T-helper 2 cell treated with Interferon-gamma antibody and Interleukin-4, amounts not matched to agents 100 ng/mL and 5 ng/mL, for 36 hours (primary cell): ENCODE results near the gene HADH. TPM values are rescaled to one million over a fixed set of nuclear protein-coding genes. Genes with fewer than 3 reads are reported as not detected.
"Not testable (repeated sequence)": the region's sequence is repeated elsewhere in the genome, so short reads cannot be mapped to it uniquely, and the experiment has no call there.

Experiments used
- intact Hi-C: fragments of 100-400 bp; cut with micrococcal nuclease; formaldehyde crosslinking; loops from one replicate; pipeline ENCODE4 v1.15.1; 2023
- total RNA-seq: library from RNA; stranded (reverse); gene quantifications from 2 replicates; pipeline ENCODE4 v1.2.3, GENCODE V29; 2022

Gene HADH
- 46.3 and 46.7 TPM in 2 replicates for total RNA-seq

GRCh38 chr4:107989537-107990386, at the start of gene HADH:
TSS of gene HADH (plus strand) at chr4:107989889. CDS start at chr4:107989933, 44 bp downstream.
- intact Hi-C loops, result loop anchor here (1.0 to 2.0 kb wide), 6 partner anchors 58 to 1825 kb away; partner anchors contain the start of genes CYP2U1, GAR1, OSTC and PAPSS1

- intact Hi-C loops, result no loop called here
Measured at GRCh38 chr4:107945809-107946208, 43.9 kb upstream of the HADH start.

- intact Hi-C loops, result no loop called here
Measured at GRCh38 chr4:107950746-107951540, 38.7 kb upstream of the HADH start.

DNA sequence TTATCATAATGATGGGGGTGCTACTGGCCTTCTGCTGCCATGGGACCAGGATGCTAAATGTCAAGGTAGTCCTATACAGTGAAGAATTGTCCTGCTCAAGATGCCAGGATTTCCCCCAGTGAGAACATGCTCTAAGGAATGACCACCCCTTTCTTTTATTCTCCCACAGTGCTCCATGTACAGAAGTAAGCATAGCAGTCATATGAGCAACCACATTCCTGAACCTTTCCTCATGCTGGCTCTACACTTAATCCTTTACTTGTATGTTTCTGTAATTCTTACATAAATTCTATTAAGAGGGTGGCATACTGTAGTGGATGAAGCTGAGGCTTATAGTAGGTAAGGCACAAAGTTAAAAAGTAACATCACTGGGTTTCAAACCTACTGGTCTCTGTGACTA, 38.1 kb upstream of the HADH start:
- intact Hi-C loops, result no loop called here

DNA sequence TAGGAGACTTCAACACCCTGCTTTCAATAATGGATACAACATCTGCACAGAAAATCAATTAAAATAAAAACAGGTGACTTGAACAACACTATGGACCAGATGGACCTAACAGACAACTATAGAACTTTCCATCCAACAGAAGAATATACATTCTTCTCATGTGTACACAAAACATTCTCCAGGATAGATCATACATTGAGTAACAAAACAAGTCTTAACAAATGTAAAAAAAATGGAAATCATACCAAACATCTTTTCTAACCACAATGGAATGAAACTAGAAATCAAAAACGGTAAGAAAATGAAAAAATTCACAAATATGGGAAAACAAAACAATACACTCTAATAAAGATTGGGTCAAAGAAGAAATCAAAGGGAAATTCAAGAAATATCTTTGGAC, 33.7 kb upstream of the HADH start:
- intact Hi-C loops, result no loop called here

DNA sequence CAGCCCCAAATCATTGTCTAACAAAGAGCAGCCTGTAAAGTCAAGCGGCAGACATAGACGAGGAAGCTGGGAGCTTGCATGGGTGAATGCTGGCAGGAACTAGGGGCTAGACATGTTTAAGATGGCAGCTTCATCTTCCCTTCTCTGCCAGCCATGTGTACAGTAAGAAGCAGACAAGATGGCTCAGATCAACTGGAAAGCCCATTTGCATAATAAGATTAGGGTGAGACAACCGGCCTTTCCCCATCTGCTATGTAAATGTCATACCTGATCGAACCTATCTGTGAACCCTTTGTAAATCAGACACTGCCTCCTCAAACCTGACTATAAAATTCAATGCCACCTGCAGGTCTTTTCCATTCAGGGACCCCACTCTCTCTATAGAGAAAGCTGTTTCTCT, 22.8 kb upstream of the HADH start:
- intact Hi-C loops, result no loop called here

GRCh38 chr4:107967519-107967918, 22.2 kb upstream of the HADH start:
- intact Hi-C loops, result not testable (repeated sequence)

DNA sequence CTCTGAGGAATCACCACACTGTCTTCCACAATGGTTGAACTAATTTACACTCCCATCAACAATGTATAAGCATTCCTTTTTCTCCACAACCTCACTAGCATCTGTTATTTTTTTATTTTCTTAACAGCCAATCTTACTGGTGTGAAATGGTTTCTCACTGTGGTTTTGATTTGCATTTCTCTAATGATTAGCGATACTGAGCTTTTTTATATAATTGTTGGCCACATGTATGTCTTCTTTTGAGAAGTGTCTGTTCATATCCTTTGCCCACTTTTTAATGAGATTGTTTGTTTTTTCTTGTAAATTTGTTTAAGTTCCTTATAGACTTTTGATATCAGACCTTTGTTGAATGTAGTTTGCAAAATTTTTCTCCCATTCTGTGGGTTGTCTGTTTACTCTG, 21.8 kb upstream of the HADH start:
- intact Hi-C loops, result not testable (repeated sequence)

GRCh38 chr4:107970063-107970798, 19.5 kb upstream of the HADH start:
- intact Hi-C loops, result no loop called here

- intact Hi-C loops, result no loop called here
Measured at GRCh38 chr4:107972605-107973004, 17.1 kb upstream of the HADH start.

DNA sequence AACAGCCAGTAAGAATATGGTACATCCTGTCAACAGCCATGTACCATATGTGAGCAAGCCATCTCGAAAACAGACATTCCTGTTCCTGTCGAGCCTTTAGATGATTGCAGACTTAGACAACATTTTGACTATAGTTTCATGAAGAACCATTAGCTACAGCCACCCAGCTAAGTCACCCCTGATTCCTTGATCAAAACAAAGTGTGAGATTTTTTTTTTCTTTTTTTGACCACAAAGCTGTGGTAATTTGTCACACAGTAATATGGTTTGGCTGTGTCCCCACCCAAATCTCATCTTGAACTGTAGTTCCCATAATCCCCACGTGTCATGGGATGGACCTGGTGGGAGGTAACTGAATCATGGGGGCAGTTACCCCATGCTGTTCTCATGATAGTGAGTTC, 15.2 kb upstream of the HADH start:
- intact Hi-C loops, result no loop called here

DNA sequence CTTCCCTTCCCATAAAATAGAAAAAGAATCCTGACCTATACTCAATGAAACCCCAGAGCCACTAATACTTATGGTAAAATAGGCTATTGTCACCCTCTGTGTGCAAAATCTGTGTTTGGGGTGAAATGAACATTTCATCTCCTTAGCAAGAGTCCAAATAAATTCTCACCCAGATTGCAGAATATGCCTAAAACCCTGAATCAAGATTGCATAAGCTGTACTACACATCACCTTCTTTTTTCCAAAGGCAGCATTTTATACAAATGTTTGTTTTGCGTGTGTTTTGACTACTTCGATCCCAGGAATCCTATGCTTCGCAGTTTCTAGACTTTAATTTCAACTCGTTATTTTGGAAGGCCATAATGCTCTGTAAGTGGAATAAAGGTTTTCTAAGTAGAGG, 12.2 kb upstream of the HADH start:
- intact Hi-C loops, result no loop called here

DNA sequence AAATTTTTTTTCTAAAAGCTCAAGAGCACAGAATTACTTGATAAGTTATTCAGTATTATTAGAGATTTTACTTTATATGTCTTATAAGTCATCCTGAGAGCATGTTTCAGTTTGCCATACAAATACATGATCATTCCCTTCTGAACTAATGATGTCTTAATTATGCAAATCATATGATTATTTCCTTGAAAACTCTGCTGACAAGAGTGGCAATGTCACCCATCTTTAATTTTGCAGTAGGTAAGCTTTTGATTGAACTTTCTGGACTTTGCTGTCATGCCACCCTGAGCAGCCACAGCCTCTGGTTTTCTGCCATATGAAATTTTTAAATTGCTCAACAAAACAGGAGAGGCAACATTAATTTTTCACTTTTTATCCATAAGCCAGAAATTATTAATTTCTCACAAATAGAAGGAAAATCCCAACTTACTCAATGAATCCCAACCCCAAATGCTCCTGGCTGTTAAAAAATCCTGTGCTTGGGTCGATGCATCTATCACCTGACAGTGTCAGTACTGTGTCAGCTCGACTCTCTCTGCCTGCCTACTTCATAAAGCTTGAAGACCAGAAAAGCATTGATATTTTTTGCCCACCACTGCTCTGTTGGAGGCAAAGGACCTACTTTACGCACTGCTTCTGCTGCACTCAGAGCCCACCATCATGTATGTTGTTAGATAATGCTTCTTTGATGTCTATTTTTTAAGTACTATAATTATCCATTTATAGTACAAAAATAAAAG, 11.6 kb upstream of the HADH start:
- intact Hi-C loops, result no loop called here

DNA sequence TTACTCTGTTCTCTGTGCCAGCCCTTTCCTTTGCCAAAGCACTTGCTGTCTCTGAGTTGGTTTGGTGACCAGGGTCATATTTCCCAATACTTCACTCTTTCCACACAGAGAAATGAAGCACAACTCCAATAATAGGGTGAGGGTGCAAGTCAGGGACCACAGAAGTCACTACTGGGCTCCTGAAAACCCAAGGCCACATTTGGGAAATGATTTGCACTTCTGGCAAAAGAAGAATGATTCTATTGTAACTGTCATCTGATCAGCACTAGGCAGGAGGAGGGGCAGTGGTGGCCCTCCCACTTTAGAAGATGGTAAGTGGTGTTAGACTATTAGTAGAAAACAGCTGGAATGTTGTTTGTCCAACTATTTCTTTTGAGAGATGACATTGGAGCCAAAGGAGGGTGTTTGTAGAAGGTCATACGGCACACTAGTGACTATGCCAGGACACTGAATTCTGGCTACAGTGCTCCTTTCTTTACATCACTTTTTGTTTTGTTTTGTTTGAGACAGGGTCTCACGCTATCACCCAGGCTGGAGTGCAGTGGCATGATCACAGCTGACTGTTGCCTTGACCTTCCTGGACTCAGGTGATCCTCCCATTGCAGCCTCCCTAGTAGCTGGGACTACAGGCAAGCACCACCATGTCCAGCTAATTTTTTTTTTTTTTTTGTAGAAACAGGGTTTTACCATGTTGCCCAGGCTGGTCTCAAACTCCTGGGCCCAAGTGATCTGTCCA, 10.8 kb upstream of the HADH start:
- intact Hi-C loops, result no loop called here

DNA sequence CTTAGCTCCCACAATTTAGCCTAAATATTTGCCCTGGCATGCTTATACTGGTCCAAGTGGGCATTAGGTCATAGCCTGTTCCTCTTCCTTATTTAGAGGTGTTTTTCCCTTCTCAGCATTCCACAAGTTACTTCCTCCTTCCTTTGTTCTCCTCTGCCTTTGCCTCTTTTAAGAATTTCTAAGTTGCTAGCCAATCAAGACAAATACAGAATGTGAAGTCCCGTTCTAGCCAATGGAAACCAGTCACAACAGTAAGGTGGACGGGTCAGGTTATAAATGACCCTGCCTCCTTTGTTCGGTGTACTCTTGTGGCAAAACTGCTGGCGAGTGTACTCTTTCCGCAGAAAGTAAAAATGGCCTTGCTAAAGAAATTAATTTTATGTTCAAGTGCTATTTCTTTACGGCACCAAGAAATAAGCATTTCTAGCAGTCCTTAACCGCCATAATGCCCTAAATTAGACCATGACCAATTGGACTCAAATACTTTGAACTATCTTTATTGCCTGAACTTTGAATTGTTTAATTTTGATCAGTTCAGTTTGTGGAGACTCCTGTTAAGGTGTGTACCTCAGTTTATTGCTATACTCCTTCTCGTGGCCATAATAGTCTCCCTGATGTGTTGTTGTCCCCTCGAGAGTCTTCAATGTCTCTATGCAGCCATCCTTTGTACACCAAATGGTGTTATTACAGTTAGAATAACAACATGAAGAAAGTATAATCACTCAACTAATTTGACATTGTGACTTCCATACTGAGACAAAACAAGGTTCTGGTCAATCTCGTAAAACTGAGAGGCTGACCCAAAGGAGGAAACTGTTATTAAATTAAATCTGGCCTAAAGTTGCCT, 1.6 kb upstream of the HADH start:
- intact Hi-C loops, result no loop called here

- intact Hi-C loops, result loop anchor here (1.0 kb wide), 5 partner anchors 57 to 1742 kb away; partner anchors contain the start of genes CYP2U1, OSTC, PAPSS1 and PLA2G12A
Measured at GRCh38 chr4:107988763-107989035, 990 bp upstream of the HADH start.

DNA sequence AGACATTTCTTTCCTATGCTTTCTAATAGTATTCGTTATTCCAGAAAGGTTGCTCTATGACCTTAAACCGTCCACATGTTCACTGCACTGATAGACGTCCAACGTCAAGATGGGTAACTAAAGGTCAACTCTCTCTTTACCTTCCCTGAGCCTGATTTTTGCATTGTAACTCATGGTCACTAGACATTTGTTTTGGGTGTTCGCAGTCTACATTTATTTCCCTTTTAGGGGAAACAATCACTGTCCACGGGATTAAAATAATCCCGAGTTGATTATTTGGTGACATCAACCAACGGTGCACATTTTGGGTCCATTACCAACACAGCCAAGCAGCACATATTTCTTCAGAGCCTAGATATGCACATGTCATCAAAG, 540 bp upstream of the HADH start:
- intact Hi-C loops, result loop anchor here (1.0 kb wide), 5 partner anchors 58 to 1741 kb away; partner anchors contain the start of genes CYP2U1, OSTC, PAPSS1 and PLA2G12A

DNA sequence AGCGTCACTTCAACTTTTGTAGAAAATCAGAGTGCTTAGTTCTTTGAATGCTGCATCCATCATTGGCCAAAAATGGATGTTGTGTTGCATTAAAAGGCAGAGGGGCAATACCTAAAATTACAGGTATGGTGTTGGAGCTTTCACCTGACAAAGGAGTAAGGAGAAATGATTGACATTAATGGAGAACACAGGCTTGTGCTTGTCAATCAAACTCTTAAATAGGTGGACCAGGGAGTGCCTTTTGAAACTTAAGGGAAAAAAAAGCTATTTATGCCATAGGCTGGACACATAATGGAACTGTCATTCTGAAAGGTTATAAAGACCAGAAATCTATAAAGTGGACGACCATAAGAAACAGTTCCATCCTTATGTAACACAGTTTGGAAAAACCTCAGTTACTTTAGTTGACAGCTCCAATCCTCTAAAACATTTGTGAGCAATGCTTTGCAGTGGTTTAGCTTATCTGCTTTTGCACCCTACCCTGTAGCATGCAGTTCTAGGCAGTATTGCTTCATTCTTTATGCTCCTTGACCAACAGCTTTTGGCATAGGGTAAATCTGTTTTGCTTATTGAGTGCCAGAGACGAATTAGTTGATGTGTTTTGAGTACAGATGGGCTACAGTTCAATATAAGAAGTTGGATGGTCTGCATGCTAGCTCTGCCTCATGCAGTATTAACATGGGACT, 2.4 kb downstream of the HADH start:
- intact Hi-C loops, result loop anchor here (2.0 kb wide), 1 partner anchor 1823 kb away; the partner anchor contains the start of gene GAR1

GRCh38 chr4:107993969-107994368, 4.3 kb downstream of the HADH start:
- intact Hi-C loops, result no loop called here
